HepG2 (cell line): ENCODE data around the gene NAV3.

ENCODE experiments used
- MEIS2 ChIP-seq: sonication (generic); formaldehyde crosslinking; IDR thresholded peaks from 2 replicates; pipeline ENCODE4 v1.9.0; 2021; ENCODE audit warnings: mild to moderate bottlenecking, missing genetic modification reagents
- PCBP2 ChIP-seq: fragments of 200-400 bp; formaldehyde crosslinking; optimal IDR thresholded peaks from 2 replicates; pipeline ENCODE3; 2018; ENCODE audit warnings: low read length, low read depth; ENCODE audit not compliant: poor library complexity, severe bottlenecking
- POLR2AphosphoS5 ChIP-seq: IDR thresholded peaks from 2 replicates; pipeline ENCODE4 v1.6.1; 2012; ENCODE audit warnings: low read depth, low read length
- YY1 ChIP-seq: IDR thresholded peaks from 2 replicates; pipeline ENCODE4 v1.6.1; 2011; ENCODE audit warnings: low read length, low read depth, moderate library complexity, mild to moderate bottlenecking; ENCODE audit not compliant: insufficient read depth, insufficient replicate concordance
- ZNF207 ChIP-seq: fragments of 450-650 bp; IDR thresholded peaks from 2 replicates; pipeline ENCODE4 v1.6.1; 2016; ENCODE audit warnings: antibody characterized with exemption, borderline replicate concordance

GRCh38 chr12:78055545-78055944, 224.9 kb downstream of the NAV3 start:
- no peak for TF ChIP-seq PCBP2
- TF ChIP-seq MEIS2 (CRISPR knock-in tag) = no peak
- TF ChIP-seq YY1 = no peak
- TF ChIP-seq POLR2AphosphoS5 = no peak
- no peak for TF ChIP-seq ZNF207
